ENCODE measurements around the gene COG2. TPM values are rescaled to one million over a fixed set of nuclear protein-coding genes. Genes with fewer than 3 reads are reported as not detected.
"Not testable (repeated sequence)": the region's sequence is repeated elsewhere in the genome, so short reads cannot be mapped to it uniquely, and the experiment has no call there.

Gene COG2
- total and polyA plus RNA-seq, 7 donors, result 17.5 to 31.2 (median 25.2) TPM

DNA sequence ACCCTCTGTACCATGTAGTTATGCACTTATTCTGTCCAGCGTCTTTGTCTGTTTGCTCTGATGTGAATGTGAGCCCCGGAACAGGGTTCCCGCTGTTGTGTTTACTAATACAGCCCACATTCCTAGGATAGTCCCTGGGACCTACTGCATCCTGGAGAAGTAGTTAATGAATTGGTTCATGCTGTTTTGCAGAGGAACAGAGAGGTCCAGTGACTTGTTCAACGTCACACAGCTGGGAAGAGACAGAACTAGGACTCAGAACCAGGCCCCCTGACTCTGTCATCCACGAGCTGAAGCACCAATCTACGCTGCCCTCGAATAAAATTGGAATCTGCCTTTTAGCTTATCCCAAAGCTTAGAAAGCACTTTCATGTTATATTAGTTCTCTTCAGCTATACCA lies 70.9 kb downstream of the COG2 start:
- Histone ChIP-seq H3K4me3 (no peak overlapping the region), H3K27me3 (no peaks in the 10 kb centered on the region), H3K27ac (no peak overlapping the region), H3K36me3 (no peaks in the 10 kb centered on the region), H3K4me1 (peaks cover 0 to 15% (median 13%) of the 10 kb centered on the region in 4 donors), H3K9me3 (no peaks in the 10 kb centered on the region)
- intact Hi-C loops (cut with DNase I), result no loop called here
- no peak for TF ChIP-seq POLR2A (IDR thresholded peaks at IDR 0.05)
- TF ChIP-seq, protein P1, sequence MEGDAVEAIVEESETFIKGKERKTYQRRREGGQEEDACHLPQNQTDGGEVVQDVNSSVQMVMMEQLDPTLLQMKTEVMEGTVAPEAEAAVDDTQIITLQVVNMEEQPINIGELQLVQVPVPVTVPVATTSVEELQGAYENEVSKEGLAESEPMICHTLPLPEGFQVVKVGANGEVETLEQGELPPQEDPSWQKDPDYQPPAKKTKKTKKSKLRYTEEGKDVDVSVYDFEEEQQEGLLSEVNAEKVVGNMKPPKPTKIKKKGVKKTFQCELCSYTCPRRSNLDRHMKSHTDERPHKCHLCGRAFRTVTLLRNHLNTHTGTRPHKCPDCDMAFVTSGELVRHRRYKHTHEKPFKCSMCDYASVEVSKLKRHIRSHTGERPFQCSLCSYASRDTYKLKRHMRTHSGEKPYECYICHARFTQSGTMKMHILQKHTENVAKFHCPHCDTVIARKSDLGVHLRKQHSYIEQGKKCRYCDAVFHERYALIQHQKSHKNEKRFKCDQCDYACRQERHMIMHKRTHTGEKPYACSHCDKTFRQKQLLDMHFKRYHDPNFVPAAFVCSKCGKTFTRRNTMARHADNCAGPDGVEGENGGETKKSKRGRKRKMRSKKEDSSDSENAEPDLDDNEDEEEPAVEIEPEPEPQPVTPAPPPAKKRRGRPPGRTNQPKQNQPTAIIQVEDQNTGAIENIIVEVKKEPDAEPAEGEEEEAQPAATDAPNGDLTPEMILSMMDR (IDR thresholded peaks at IDR 0.05), result no peak
- TF ChIP-seq EP300 (IDR thresholded peaks at IDR 0.05), result no peak
- no peak for TF ChIP-seq POLR2AphosphoS5 (IDR thresholded peaks at IDR 0.05)
- WGBS, 2 donors, result 84 to 85% methylated on average over 7 of the region's 7 CpGs
- DNase-seq, result no peak

GRCh38 chr1:230713547-230713914 lies 71.2 kb downstream of the COG2 start:
- no peaks in the 10 kb centered on the region for H3K36me3 ChIP-seq
- no peak for TF ChIP-seq EP300 (IDR thresholded peaks at IDR 0.05)
- TF ChIP-seq POLR2A (IDR thresholded peaks at IDR 0.05), result no peak
- TF ChIP-seq, protein P1 (IDR thresholded peaks at IDR 0.05), result no peak
- TF ChIP-seq POLR2AphosphoS5 (IDR thresholded peaks at IDR 0.05), result no peak
- intact Hi-C loops (cut with DNase I), result no loop called here
- DNase-seq, result no peak
- no peaks in the 10 kb centered on the region for H3K9me3 ChIP-seq
- peak overlapping the region in 2 of 4 donors; percentile 5 to 30 for H3K4me3 ChIP-seq
- 84 to 89% methylated on average over 8 of the region's 8 CpGs for WGBS, 2 donors
- peaks cover 0 to 15% (median 13%) of the 10 kb centered on the region in 4 donors for H3K4me1 ChIP-seq
- no peak overlapping the region for H3K27ac ChIP-seq
- H3K27me3 ChIP-seq, result no peaks in the 10 kb centered on the region

DNA sequence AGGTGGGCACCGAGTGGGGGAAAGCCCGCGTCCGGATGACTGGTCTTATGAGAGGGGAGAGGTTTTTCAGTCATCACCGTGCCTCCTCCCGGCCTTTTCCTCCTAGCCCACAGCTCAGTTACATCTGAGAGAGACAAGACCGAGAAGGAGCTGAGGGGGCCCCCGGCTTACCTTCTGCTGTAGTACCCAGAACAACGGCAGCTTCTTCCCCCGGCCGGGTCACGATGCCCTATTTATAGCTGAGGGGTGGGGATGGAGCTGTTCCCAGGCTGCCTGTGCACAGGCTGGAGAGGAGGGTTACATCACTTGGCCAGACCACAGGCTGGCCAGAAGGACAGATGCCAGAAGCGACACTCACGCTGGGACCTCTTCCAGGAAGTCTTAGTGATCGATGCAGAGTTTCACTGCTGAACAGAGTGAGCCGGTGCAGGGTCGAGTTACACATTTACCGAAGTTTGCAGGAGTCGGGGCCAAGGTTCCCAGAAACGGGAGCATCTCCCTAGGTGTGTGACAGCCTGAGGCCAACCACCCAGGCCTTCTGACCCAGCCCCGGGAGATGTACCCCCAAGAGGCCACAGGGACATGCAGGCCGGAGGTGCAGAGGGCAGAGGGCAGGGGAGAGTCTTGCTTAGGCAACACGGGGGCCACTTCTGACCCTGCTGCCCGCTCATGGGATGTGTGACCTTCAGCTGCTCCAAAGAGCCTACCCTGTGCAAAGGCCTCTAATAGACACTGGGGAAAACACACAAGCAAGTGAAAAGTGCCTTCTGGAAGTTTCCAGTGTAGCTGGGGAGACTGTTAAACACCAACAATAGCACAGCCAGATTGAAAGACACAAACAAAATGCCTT lies 71.9 kb downstream of the COG2 start, which contains the start of gene AGT:
Gene AGT, minus strand, starts transcription at position 208 of the 850 bp plus-strand sequence. CDS start 3,299 bp downstream, outside the sequence.
- no peaks in the 10 kb centered on the region for H3K36me3 ChIP-seq
- intact Hi-C loops (cut with DNase I), result no loop called here
- no peaks in the 10 kb centered on the region for H3K9me3 ChIP-seq
- 29 to 40% methylated on average over 24 of the region's 24 CpGs for WGBS, 2 donors
- H3K27me3 ChIP-seq, result no peaks in the 10 kb centered on the region
- H3K4me3 ChIP-seq, result peak within 1 kb of the TSS in 2 of 4 donors; percentile 5 to 30
- H3K4me1 ChIP-seq, result peaks cover 0 to 15% (median 13%) of the 10 kb centered on the region in 4 donors
- no peak within 1 kb of the TSS for H3K27ac ChIP-seq
- DNase-seq, result peak; percentile 89
- peak in 1 of 4 donors; percentile 33 for TF ChIP-seq POLR2AphosphoS5 (IDR thresholded peaks at IDR 0.05)
- TF ChIP-seq EP300 (IDR thresholded peaks at IDR 0.05), result no peak
- TF ChIP-seq, protein P1 (IDR thresholded peaks at IDR 0.05), result no peak
- TF ChIP-seq POLR2A (IDR thresholded peaks at IDR 0.05), result no peak

- no peaks in the 10 kb centered on the region for H3K27me3 ChIP-seq
- H3K4me3 ChIP-seq, result no peak overlapping the region
- H3K4me1 ChIP-seq, result peaks cover 0 to 15% (median 13%) of the 10 kb centered on the region in 4 donors
- no peak for DNase-seq
- WGBS, 2 donors, result 88 to 92% methylated on average over 3 of the region's 3 CpGs
- H3K9me3 ChIP-seq, result no peaks in the 10 kb centered on the region
- intact Hi-C loops (cut with DNase I), result no loop called here
- H3K36me3 ChIP-seq, result no peaks in the 10 kb centered on the region
- TF ChIP-seq POLR2A (IDR thresholded peaks at IDR 0.05) (no peak), EP300 (IDR thresholded peaks at IDR 0.05) (no peak)
- H3K27ac ChIP-seq, result no peak overlapping the region
Measured at GRCh38 chr1:230715510-230715909, 73.2 kb downstream of the COG2 start.

- H3K4me3 ChIP-seq, result not testable (repeated sequence)
- 76 to 79% methylated on average over 3 of the region's 3 CpGs for WGBS, 2 donors
Measured at GRCh38 chr1:230716453-230716852, 74.2 kb downstream of the COG2 start.

More at GRCh38 chr1:230716453-230716852, 74.2 kb downstream of the COG2 start:
- DNase-seq; intact Hi-C loops (cut with DNase I); H3K9me3 ChIP-seq; H3K27ac ChIP-seq; H3K36me3 ChIP-seq; H3K27me3 ChIP-seq: not testable (repeated sequence)
- H3K4me1 ChIP-seq, result peaks cover 0 to 15% (median 13%) of the 10 kb centered on the region in 4 donors
